K562 (cell line): ENCODE results near the gene OCEL1. TPM values are rescaled to one million over a fixed set of nuclear protein-coding genes. Genes with fewer than 3 reads are reported as not detected.

ENCODE experiments used
- ATAC-seq: fragments of 200-7000 bp; cut with Tn5 transposase; 3 replicates; pipeline ENCODE4 v1.9.1; 2020; ENCODE audit warnings: moderate library complexity
- BruUV-seq: library from RNA; stranded (reverse); fragments of 400-500 nt; replicated peaks from 2 replicates; lab custom pipeline; 2021; lab: Mats Ljungman, UMichigan
- CTCF ChIA-PET: fragments of 300-600 bp; formaldehyde crosslinking; extraction: SDS; loops from one replicate; lab custom pipeline; 2021; ENCODE audit warnings: low intra/inter-chr PET ratio; lab: Yijun Ruan, JAX
- POLR2A ChIA-PET: fragments of 300-600, 350-650 bp; sonication (Branson Sonifier 250); formaldehyde crosslinking; extraction: SDS; loops from one replicate; lab custom pipeline; 2021; ENCODE audit warnings: antibody characterized with exemption, inconsistent platforms; lab: Yijun Ruan, JAX
- DNase-seq, 4 experiments: peaks; one replicate each; pipeline versions ENCODE4 v3.0.0 to v3.0.0-alpha.2; 2011 to 2018; ENCODE audit warnings: low spot score in 3 of 4, mixed read lengths in 3 of 4; ENCODE audit errors: extremely low read depth in 1 of 4
- FAIRE-seq: peaks from 2 replicates; lab custom pipeline; 2011; peaks lifted over from hg19 to GRCh38; lab: Jason Lieb, UNC
- H2AFZ ChIP-seq: 2 replicates; pipeline ENCODE4 v1.6.0; 2011; ENCODE audit warnings: low read depth, low read length, control low read depth, inconsistent platforms
- H3K27ac ChIP-seq: fragments of 200-600 bp; 3 replicates; pipeline ENCODE4 v1.8.0; 2011; ENCODE audit warnings: low read depth, mild to moderate bottlenecking, control low read depth, inconsistent platforms, low read length, moderate library complexity, mixed read lengths; ENCODE audit errors: extremely low read depth
- H3K27me3 ChIP-seq, 2 experiments: fragments of 300-600 bp in 1 of 2; 2 replicates in 1 of 2; 3 replicates in 1 of 2; pipeline versions ENCODE4 v1.6.0 to v1.8.0; 2011; ENCODE audit warnings: inconsistent platforms in 2 of 2, low read length in 2 of 2, mild to moderate bottlenecking in 1 of 2, mixed read lengths in 1 of 2, moderate library complexity in 1 of 2; ENCODE audit not compliant: control insufficient read depth in 2 of 2, insufficient read depth in 2 of 2
- H3K36me3 ChIP-seq: fragments of 300-600 bp; 3 replicates; pipeline ENCODE4 v1.8.0; 2011; ENCODE audit warnings: mild to moderate bottlenecking, low read length, inconsistent platforms; ENCODE audit not compliant: control insufficient read depth, insufficient read depth
- H3K4me1 ChIP-seq, 2 experiments: fragments of 200-600 bp in 1 of 2; replicated peaks in 1 of 2; 2 replicates in 1 of 2; 3 replicates in 1 of 2; pipeline versions ENCODE4 v1.5.1 to v1.8.0; 2011; ENCODE audit warnings: inconsistent platforms in 2 of 2, low read length in 2 of 2, mild to moderate bottlenecking in 1 of 2, mixed read lengths in 1 of 2, moderate library complexity in 1 of 2; ENCODE audit not compliant: control insufficient read depth in 2 of 2, insufficient read depth in 2 of 2
- H3K4me2 ChIP-seq: 2 replicates; pipeline ENCODE4 v1.6.1; 2011; ENCODE audit warnings: low read length, control low read depth, inconsistent platforms, mixed read lengths; ENCODE audit not compliant: insufficient read depth
- H3K4me3 ChIP-seq: fragments of 200-600 bp; sonication (generic), shearing (Covaris generic); 2 replicates; pipeline ENCODE4 v1.5.1; 2016; ENCODE audit warnings: control low read depth, inconsistent platforms
- H3K79me2 ChIP-seq: fragments of 200-600 bp; 3 replicates; pipeline ENCODE4 v1.8.0; 2011; ENCODE audit warnings: low read length, inconsistent platforms; ENCODE audit not compliant: control insufficient read depth, insufficient read depth
- H3K9ac ChIP-seq, 2 experiments: 2 replicates each; pipeline versions ENCODE4 v1.6.0 to v1.6.1; 2011; ENCODE audit warnings: low read depth in 2 of 2, low read length in 2 of 2, control low read depth in 1 of 2, inconsistent platforms in 1 of 2, mild to moderate bottlenecking in 1 of 2, mixed read lengths in 1 of 2; ENCODE audit not compliant: insufficient read depth in 1 of 2
- H3K9me1 ChIP-seq: one replicate; pipeline ENCODE4 v1.6.0; 2011; ENCODE audit warnings: inconsistent platforms, mild to moderate bottlenecking, low read length, moderate library complexity; ENCODE audit not compliant: control insufficient read depth, insufficient read depth
- H3K9me3 ChIP-seq: replicated peaks from 2 replicates; pipeline ENCODE4 v1.5.1; 2011; ENCODE audit warnings: low read depth, low read length, inconsistent platforms; ENCODE audit not compliant: control insufficient read depth, insufficient read depth
- H4K20me1 ChIP-seq: replicated peaks from 2 replicates; pipeline ENCODE4 v1.6.1; 2011; ENCODE audit warnings: low read length, inconsistent platforms, mixed read lengths; ENCODE audit not compliant: control insufficient read depth, insufficient read depth
- ETV5 ChIP-seq: sonication (generic); formaldehyde crosslinking; IDR thresholded peaks from 2 replicates; pipeline ENCODE4 v1.4.0; 2020; ENCODE audit warnings: low read depth, mild to moderate bottlenecking, missing genetic modification reagents
- GATAD2A ChIP-seq: fragments of 450-650 bp; IDR thresholded peaks from 2 replicates; pipeline ENCODE4 v1.6.1; 2017
- NR4A1 ChIP-seq, 2 experiments: fragments of 250-450 bp in 1 of 2; fragments of 450-650 bp in 1 of 2; sonication (Bioruptor Pico) in 1 of 2; IDR thresholded peaks; 2 replicates each; pipeline versions ENCODE4 v1.4.0 to v1.6.1; 2016 to 2020; ENCODE audit warnings: mild to moderate bottlenecking in 2 of 2, missing compliant biosample characterization in 1 of 2, missing genetic modification characterization in 1 of 2, moderate library complexity in 1 of 2
- POLR2G ChIP-seq: fragments of 200-400 bp; formaldehyde crosslinking; IDR thresholded peaks from 2 replicates; pipeline ENCODE4 v1.6.1; 2017; ENCODE audit warnings: low read depth, mild to moderate bottlenecking, antibody characterized with exemption, low read length, moderate library complexity
- RBM22 ChIP-seq: fragments of 200-400 bp; formaldehyde crosslinking; IDR thresholded peaks from 2 replicates; pipeline ENCODE4 v1.6.1; 2018; ENCODE audit warnings: low read length, low read depth; ENCODE audit not compliant: poor library complexity, severe bottlenecking
- RCOR1 ChIP-seq, 2 experiments: IDR thresholded peaks; 2 replicates each; pipeline ENCODE4 v1.6.1; 2012; ENCODE audit warnings: low read depth in 2 of 2, low read length in 2 of 2, borderline replicate concordance in 1 of 2, improper control_type of control experiment in 1 of 2
- SMARCA5 ChIP-seq: fragments of 450-650 bp; IDR thresholded peaks from 2 replicates; pipeline ENCODE4 v1.6.1; 2016
- WGBS: fragments of 100-300 bp; shearing (Covaris generic); methylation state at CpG from one replicate; pipeline ENCODE4 v1.1.6; 2016; ENCODE audit warnings: low coverage, mixed read lengths; ENCODE audit not compliant: insufficient coverage; ENCODE audit errors: missing lambda C conversion rate; 5-methylcytosine and 5-hydroxymethylcytosine counted together
- in situ Hi-C: fragments of 300-500 bp; cut with MboI; formaldehyde crosslinking; loops from 4 replicates; pipeline ENCODE4 v1.15.0; 2018; ENCODE audit warnings: inconsistent platforms, mixed read lengths
- intact Hi-C: fragments of 100-400 bp; cut with micrococcal nuclease; formaldehyde crosslinking; loops from 2 replicates; pipeline ENCODE4 v1.14.2; 2022
- polyA plus RNA-seq, 8 experiments: library from polyadenylated mRNA; depleted of rRNA in 4 of 8; stranded (reverse) in 5 of 8; unstranded in 3 of 8; fragments of >200 nt; fragmentation: Nextera tagmentation in 2 of 8; fragmentation: Illumina TruSeq in 1 of 8; extraction: Ambion mirVana in 2 of 8; extraction: Trizol in 1 of 8; gene quantifications; 2 replicates each; pipeline versions ENCODE4 v1.2.1 to v1.2.3, GENCODE V29; 2011 to 2014; ENCODE audit warnings: inconsistent platforms in 1 of 8, missing spikeins in 1 of 8
- total RNA-seq, 7 experiments: library from RNA; depleted of rRNA in 6 of 7; stranded (reverse); fragments of >200 nt in 6 of 7; fragmentation: Illumina TruSeq in 2 of 7; extraction: Trizol in 2 of 7; gene quantifications; 2 replicates each; pipeline versions ENCODE4 v1.2.1 to v1.2.3, GENCODE V29; 2011 to 2021; ENCODE audit warnings: low replicate concordance in 1 of 7
- TF ChIP-seq, protein P1 (sequence below), 2 experiments: IDR thresholded peaks; 2 replicates each; pipeline ENCODE4 v1.6.1; 2011; ENCODE audit warnings: borderline replicate concordance in 1 of 2, control low read depth in 1 of 2, low read depth in 1 of 2, low read length in 1 of 2, mild to moderate bottlenecking in 1 of 2, mixed read lengths in 1 of 2, moderate library complexity in 1 of 2; ENCODE audit not compliant: insufficient read depth in 1 of 2, insufficient read length in 1 of 2, poor library complexity in 1 of 2, severe bottlenecking in 1 of 2; ENCODE audit errors: extremely low read depth in 1 of 2
- TF ChIP-seq, protein P2 (sequence below): conservative IDR thresholded peaks from 2 replicates; pipeline ENCODE4 v1.6.1; 2011; ENCODE audit warnings: low read depth, mild to moderate bottlenecking, low read length; ENCODE audit not compliant: control insufficient read depth
- TF ChIP-seq, protein P3 (sequence below), 3 experiments: fragments of 200-800 bp in 1 of 3; sonication (Bioruptor generic) in 1 of 3; sonication (generic) in 1 of 3; formaldehyde crosslinking in 1 of 3; IDR thresholded peaks; 2 replicates each; pipeline versions ENCODE4 v1.6.1 to v1.8.0; 2016 to 2022; ENCODE audit warnings: mild to moderate bottlenecking in 2 of 3, missing compliant biosample characterization in 2 of 3, missing genetic modification characterization in 2 of 3, missing genetic modification reagents in 1 of 3

Gene OCEL1
- total and polyA plus RNA-seq, 9 of the 15 experiments (the other 6 are each of a cell fraction or from before 2014, with no cell fraction given): 8.0 to 38.0 (median 12.4) TPM

DNA sequence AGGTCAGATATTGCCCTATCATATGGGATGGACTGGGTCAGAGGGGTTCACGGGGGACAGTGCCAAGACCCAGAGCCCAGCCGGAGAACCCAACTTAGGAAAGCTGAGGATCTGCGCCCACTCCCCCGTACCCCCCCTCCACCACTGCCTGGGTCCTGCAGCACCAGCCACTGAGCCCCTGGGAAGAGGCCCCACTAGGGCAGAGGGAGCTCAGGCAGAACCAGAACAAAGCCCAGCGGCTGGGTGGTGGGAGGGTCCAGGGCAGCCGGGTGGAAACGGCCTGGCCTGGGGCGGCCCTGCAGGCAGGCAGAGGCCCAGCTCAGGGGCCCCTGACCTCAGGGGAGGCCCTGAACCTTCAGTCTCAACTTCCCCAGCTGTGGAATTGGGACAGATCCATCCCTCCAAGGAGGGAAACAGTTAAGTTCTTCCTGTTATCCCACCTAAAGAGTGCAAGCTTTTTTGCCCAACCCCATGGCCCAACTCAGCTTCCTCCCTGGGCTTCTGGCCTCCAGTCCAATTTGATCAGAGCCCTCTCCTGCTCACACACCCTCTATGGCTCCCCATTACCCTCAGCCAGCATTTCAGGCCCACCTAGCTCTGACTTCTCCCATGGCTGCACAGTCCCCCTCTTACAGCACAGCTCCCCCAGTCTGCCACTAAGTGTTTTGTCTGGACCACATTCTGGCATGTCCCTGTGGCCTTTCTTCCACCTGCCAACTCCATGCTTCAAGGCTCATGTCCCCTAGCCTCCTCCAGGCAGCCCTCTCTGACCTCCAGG, 16.6 kb downstream of the OCEL1 start (continued):
- TF ChIP-seq, protein P1, sequence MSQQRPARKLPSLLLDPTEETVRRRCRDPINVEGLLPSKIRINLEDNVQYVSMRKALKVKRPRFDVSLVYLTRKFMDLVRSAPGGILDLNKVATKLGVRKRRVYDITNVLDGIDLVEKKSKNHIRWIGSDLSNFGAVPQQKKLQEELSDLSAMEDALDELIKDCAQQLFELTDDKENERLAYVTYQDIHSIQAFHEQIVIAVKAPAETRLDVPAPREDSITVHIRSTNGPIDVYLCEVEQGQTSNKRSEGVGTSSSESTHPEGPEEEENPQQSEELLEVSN (IDR thresholded peaks at IDR 0.05; ENCODE audit: borderline replicate concordance in 1 of 2, extremely low read depth in 1 of 2, insufficient read depth in 1 of 2, insufficient read length in 1 of 2, low read depth in 1 of 2, low read length in 1 of 2, poor library complexity in 1 of 2, severe bottlenecking in 1 of 2): no peak
- TF ChIP-seq SMARCA5: peak; percentile 83; the same call in 1 of the 2 replicates
- TF ChIP-seq RCOR1 (IDR thresholded peaks at IDR 0.05; ENCODE audit: borderline replicate concordance in 1 of 2, low read depth in 2 of 2, low read length in 2 of 2): 0 out of 4 replicates have a peak, but pooled peaks of 1 of the 2 experiments have one; percentile 32
- TF ChIP-seq, protein P2, sequence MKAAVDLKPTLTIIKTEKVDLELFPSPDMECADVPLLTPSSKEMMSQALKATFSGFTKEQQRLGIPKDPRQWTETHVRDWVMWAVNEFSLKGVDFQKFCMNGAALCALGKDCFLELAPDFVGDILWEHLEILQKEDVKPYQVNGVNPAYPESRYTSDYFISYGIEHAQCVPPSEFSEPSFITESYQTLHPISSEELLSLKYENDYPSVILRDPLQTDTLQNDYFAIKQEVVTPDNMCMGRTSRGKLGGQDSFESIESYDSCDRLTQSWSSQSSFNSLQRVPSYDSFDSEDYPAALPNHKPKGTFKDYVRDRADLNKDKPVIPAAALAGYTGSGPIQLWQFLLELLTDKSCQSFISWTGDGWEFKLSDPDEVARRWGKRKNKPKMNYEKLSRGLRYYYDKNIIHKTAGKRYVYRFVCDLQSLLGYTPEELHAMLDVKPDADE: 0 out of 2 replicates have a peak, but pooled peaks have one; percentile 12
- TF ChIP-seq, all 486 proteins: peak for 10

DNA sequence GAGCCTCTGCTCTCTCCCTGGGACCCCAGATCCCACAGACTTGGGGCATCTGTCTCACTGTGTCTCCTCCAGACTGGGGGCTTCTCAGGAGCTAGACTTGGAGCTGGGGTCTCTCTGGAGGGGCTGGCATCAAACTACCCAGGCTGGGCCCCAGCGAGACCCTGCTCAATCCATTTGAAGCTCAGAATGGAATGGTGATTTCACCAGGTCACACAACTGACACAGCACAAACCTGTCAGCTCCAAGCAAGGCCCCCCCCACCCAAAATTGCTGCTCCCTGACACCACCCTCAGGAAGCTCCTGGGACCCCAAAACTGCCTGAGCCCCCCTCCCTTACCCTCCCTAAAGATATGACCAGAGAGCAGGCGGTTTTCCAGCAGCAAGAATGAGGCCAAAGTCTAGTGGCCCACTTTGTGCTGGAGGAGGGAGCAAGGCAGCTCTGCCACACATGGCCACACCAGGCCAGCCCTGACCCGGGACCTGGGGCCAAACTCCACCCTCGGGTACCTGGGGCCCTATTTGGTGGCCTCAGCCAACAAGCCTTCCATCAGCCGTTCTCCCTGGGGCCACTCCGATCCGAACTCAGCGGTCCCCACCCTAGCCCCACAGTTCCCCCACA, 17.3 kb downstream of the OCEL1 start:
- H3K79me2 ChIP-seq: peaks cover 54% of the 10 kb centered on the region
- POLR2A ChIA-PET: interaction anchor here (0.7 to 11.3 kb wide), 7 partner anchors 9 to 616 kb away, joined by 3 to 129 read pairs (median 4); partner anchors contain the start of genes DDA1, OCEL1 and USE1

More for the DNA sequence above, 17.3 kb downstream of the OCEL1 start:
- peak overlapping the region; percentile 65 to 91 for H3K9ac ChIP-seq
- ATAC-seq: peak; percentile 4
- H3K9me1 ChIP-seq: no peaks in the 10 kb centered on the region
- DNase-seq: no peak
- H3K9me3 ChIP-seq: no peaks in the 10 kb centered on the region
- H3K27me3 ChIP-seq: no peaks in the 10 kb centered on the region
- TF ChIP-seq ETV5 (CRISPR knock-in tag) (no peak), POLR2G (0 out of 2 replicates have a peak, but pooled peaks have one; percentile 5), GATAD2A (0 out of 2 replicates have a peak, but pooled peaks have one; percentile 25), RBM22 (peak; percentile 11), NR4A1 (CRISPR knock-in tag; IDR thresholded peaks at IDR 0.05) (no peak), NR4A1 (tag; IDR thresholded peaks at IDR 0.05) (no peak)
- TF ChIP-seq, protein P3, sequence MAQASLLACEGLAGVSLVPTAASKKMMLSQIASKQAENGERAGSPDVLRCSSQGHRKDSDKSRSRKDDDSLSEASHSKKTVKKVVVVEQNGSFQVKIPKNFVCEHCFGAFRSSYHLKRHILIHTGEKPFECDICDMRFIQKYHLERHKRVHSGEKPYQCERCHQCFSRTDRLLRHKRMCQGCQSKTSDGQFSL (CRISPR knock-in tag; IDR thresholded peaks at IDR 0.05): peak; percentile 74; the same call in 1 of the 2 replicates
- TF ChIP-seq, protein P3 (tag; IDR thresholded peaks at IDR 0.05): peak in 1 of 2 experiments; percentile 31; a peak in 1 of 4 replicates
- CTCF ChIA-PET: no interaction called here
- peak overlapping the region; percentile 93 for H3K4me2 ChIP-seq
- in situ Hi-C loops (no loop called here), intact Hi-C loops (no loop called here)
- peak overlapping the region; percentile 86 for H3K27ac ChIP-seq
- peaks cover 15% of the 10 kb centered on the region for H4K20me1 ChIP-seq
- peaks cover 30 to 72% of the 10 kb centered on the region in 2 experiments for H3K4me1 ChIP-seq
- H3K36me3 ChIP-seq: peaks cover 28% of the 10 kb centered on the region; the same call in 2 of the 3 replicates
- H2AFZ ChIP-seq: no peak overlapping the region
- H3K4me3 ChIP-seq: peak overlapping the region; percentile 80
- BruUV-seq: no TSS peak
- 32% methylated on average over 5 of the region's 8 CpGs for WGBS
- FAIRE-seq: no peak
